Nephron (organoid): ENCODE data around the gene AKAP9.

Source experiments
- H3K27ac Mint-ChIP-seq, 3 experiments: 2 replicates each; pipeline ENCODE4 v1.8.0; 2020; ENCODE audit warnings: mixed read lengths in 3 of 3, mild to moderate bottlenecking in 2 of 3, moderate library complexity in 1 of 3
- H3K27me3 Mint-ChIP-seq: 2 replicates; pipeline ENCODE4 v1.8.0; 2021; ENCODE audit warnings: low read depth, mild to moderate bottlenecking, moderate library complexity, mixed read lengths
- H3K36me3 Mint-ChIP-seq: 2 replicates; pipeline ENCODE4 v1.8.0; 2020; ENCODE audit warnings: low read depth, mixed read lengths
- H3K4me1 Mint-ChIP-seq: 2 replicates; pipeline ENCODE4 v1.8.0; 2020; ENCODE audit warnings: mixed read lengths
- H3K4me3 Mint-ChIP-seq, 3 experiments: 2 replicates each; pipeline ENCODE4 v1.8.0; 2020; ENCODE audit warnings: mild to moderate bottlenecking in 3 of 3, mixed read lengths in 3 of 3, moderate library complexity in 2 of 3
- H3K9me3 Mint-ChIP-seq: 2 replicates; pipeline ENCODE4 v1.8.0; 2020; ENCODE audit warnings: mixed read lengths
- TF ChIP-seq, protein P1 (sequence below), 3 experiments: fragments of 200-600 bp; sonication (generic); IDR thresholded peaks; one replicate each; pipeline ENCODE4 v1.5.0; 2021; ENCODE audit warnings: antibody characterized with exemption in 3 of 3; ENCODE audit not compliant: unreplicated experiment in 3 of 3

The AKAP9 gene

DNA sequence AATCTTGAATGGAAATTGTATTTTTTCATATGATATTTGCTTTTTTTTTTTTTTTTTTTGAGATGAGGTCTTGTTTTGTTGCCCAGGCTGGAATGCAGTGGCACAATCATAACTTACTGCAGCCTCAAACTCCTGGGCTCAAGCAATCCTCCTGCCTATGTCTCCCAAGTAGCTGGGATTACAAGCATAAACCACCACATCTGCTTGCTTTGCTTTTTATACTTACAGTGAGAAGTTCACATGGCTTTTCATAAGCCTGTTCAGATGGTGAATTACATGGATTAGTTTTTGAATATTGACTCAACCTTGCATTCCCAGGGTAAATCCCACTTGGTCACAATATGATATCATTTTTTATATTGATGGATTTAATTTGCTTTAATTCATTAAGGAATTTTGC, 216.3 kb downstream of the AKAP9 start:
- Mint-ChIP-seq H3K27me3 (no peaks in the 10 kb centered on the region), H3K4me3 (no peak overlapping the region), H3K36me3 (no peaks in the 10 kb centered on the region), H3K4me1 (peaks cover 6% of the 10 kb centered on the region), H3K27ac (no peak overlapping the region), H3K9me3 (no peaks in the 10 kb centered on the region)
- TF ChIP-seq, protein P1, sequence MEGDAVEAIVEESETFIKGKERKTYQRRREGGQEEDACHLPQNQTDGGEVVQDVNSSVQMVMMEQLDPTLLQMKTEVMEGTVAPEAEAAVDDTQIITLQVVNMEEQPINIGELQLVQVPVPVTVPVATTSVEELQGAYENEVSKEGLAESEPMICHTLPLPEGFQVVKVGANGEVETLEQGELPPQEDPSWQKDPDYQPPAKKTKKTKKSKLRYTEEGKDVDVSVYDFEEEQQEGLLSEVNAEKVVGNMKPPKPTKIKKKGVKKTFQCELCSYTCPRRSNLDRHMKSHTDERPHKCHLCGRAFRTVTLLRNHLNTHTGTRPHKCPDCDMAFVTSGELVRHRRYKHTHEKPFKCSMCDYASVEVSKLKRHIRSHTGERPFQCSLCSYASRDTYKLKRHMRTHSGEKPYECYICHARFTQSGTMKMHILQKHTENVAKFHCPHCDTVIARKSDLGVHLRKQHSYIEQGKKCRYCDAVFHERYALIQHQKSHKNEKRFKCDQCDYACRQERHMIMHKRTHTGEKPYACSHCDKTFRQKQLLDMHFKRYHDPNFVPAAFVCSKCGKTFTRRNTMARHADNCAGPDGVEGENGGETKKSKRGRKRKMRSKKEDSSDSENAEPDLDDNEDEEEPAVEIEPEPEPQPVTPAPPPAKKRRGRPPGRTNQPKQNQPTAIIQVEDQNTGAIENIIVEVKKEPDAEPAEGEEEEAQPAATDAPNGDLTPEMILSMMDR (IDR thresholded peaks at IDR 0.05; ENCODE audit: unreplicated experiment in 3 of 3) = no peak

DNA sequence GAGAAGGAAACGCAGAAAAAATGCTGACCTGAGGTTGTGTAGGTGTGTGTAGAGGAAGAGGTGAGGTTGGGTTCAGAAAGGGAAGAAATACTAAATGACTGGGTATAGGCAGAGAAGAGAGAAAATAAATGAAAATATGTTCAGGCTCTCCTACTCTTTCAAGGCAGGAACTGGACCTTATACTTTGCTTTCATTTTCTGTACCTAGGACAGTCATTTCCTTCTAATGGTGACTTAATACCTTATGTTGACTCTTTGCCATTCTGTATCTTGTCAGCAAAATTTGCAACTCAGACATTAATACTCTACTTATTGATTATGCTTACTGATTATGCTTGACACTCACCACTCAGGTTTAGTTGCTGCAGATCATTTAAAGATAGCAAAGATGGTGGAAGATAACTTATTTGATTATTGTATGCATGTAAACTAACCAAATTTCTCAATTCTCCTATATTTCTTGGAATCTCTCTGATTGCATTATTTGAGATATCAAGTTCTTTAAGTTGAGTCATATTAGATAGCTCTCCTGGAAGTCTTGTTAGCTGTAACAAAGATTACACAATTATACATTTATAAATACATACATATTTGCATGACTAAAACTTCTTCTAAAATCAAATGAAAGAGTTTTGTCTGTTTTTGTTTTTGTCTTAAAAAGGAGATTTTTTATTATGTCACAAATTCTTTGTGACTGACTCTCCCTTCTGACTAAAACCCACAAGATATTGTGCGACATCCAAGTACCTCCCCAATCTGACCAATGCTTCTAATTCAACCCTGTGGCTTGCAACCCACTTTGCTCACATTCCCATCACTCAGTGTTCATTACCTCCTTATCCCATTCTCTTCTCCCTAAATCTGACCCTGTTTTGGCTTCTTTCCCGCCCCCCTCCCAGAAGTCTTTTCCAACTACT, 218.3 kb downstream of the AKAP9 start:
- Mint-ChIP-seq H3K4me1 (peaks cover 6% of the 10 kb centered on the region), H3K27ac (no peak overlapping the region), H3K27me3 (no peaks in the 10 kb centered on the region), H3K9me3 (no peaks in the 10 kb centered on the region), H3K4me3 (no peak overlapping the region), H3K36me3 (no peaks in the 10 kb centered on the region)
- TF ChIP-seq, protein P1 (IDR thresholded peaks at IDR 0.05; ENCODE audit: unreplicated experiment in 3 of 3) = no peak
